Activated T-helper 1 cell treated with anti-CD3 and anti-CD28 coated beads, Interleukin-12 subunit alpha, Interleukin-12 subunit beta, Interleukin-2, Interleukin-4 antibody, amounts not matched to agents 30 ng/mL and 10 ng/mL and 1 ng/mL, durations not matched to agents 14 hours and 24 hours and 36 hours (primary cell): ENCODE measurements around the gene ASB5. TPM values are rescaled to one million over a fixed set of nuclear protein-coding genes. Genes with fewer than 3 reads are reported as not detected.

ENCODE experiments used
- total RNA-seq: library from RNA; stranded (reverse); gene quantifications from 2 replicates; pipeline ENCODE4 v1.2.3, GENCODE V29; 2022

Gene ASB5
- total RNA-seq, 1 donor from 2014 or later: not detected

Other genes starting within 250 kb of the ASB5 start
- 1.5 and 1.6 TPM in 2 replicates for gene WDR17, start 203.4 kb downstream of the ASB5 start, total RNA-seq
- not detected in 2 replicates for gene SPATA4, start 73.6 kb downstream of the ASB5 start, total RNA-seq
- gene SPCS3, start 50.7 kb upstream of the ASB5 start, total RNA-seq: 197 and 203 TPM in 2 replicates